Measurements from ENCODE around the gene TANGO2. TPM values are rescaled to one million over a fixed set of nuclear protein-coding genes. Genes with fewer than 3 reads are reported as not detected.

Gene TANGO2
- total and polyA plus RNA-seq, 2 of the 8 experiments (the other 6 are each of a cell fraction or from before 2014, with no cell fraction given), result 10.1 to 18.4 TPM

GRCh38 chr22:20032407-20032991 lies 11.6 kb downstream of the TANGO2 start (continued):
- TF ChIP-seq EP300 (IDR thresholded peaks at IDR 0.05; ENCODE audit: borderline replicate concordance in 1 of 2, low read depth in 2 of 2, low read length in 2 of 2) (no peak), POLR2A (IDR thresholded peaks at IDR 0.05; ENCODE audit: control extremely low read depth in 1 of 2, low read depth in 2 of 2, low read length in 2 of 2) (no peak), SP4 (IDR thresholded peaks at IDR 0.05; ENCODE audit: low read length) (no peak), ASH2L (IDR thresholded peaks at IDR 0.05; ENCODE audit: low read length) (no peak), SIX5 (IDR thresholded peaks at IDR 0.05; ENCODE audit: low read depth, low read length) (no peak)

Data from H1 (cell line).